SIG-M5 treated with dmso at 0.1 percent for 504 hours (cell line): ENCODE results near the gene BCL2L13.
"Not testable (repeated sequence)": the region's sequence is repeated elsewhere in the genome, so short reads cannot be mapped to it uniquely, and the experiment has no call there.

Experiments used
- DNase-seq: peaks from one replicate; lab custom pipeline; 2025; ENCODE audit not compliant: unreplicated experiment; lab: John Stamatoyannopoulos, UW

BCL2L13 gene

DNA sequence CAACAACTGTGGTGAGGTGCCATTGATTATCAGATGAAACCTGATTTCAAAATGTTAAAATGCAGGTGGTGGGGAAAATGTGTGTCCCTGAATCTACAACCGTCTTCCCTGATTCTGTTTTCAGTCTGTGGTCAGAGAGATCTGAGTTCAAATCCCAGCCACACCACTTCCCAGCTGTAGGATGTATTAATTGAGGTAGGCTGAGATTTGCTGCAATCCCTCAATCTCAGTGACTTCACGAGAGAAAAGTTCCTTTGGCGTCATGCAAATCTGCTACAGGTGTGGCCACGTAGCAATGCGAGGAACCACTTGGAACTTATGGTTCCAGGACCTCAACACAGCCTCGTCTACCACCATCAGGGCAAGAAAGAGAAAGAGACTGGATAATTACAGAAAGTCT lies 56.2 kb downstream of the BCL2L13 start:
- no peak for DNase-seq

DNA sequence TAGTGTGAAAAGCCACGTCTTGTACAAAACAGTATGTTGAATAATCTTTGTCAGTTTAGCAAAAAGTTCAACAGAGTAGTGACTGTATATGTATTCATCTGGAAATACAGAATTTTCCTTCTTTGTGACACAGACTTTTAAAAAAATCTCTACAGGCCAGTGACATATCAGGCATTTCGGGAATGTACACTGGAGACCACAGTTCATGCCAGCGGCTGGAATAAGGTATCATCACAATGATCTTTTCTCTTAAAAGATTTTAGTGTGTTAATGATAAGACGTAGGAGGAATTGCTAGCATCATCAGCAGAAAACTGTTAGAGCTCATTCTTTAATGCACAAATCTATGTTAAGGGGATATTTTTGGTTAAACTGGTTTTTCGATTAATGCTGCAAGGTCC lies 57.4 kb downstream of the BCL2L13 start:
- no peak for DNase-seq

DNA sequence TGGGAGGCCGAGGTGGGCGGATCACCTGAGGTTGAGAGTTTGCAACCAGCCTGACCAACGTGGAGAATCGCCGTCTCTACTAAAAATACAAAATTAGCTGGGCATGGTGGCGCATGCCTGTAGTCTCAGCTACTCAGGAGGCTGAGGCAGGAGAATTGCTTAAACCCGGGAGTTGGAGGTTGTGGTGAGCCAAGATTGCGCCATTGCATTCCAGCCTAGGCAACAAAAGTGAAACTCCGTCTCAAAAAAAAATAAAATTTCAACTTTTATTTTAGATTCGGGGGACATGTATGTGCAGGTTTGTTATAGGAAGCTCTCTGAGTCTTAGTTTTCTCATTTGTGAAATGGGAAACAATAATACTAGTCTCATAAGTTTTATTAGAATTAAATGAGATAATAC lies 58.6 kb downstream of the BCL2L13 start:
- peak; percentile 37 for DNase-seq

DNA sequence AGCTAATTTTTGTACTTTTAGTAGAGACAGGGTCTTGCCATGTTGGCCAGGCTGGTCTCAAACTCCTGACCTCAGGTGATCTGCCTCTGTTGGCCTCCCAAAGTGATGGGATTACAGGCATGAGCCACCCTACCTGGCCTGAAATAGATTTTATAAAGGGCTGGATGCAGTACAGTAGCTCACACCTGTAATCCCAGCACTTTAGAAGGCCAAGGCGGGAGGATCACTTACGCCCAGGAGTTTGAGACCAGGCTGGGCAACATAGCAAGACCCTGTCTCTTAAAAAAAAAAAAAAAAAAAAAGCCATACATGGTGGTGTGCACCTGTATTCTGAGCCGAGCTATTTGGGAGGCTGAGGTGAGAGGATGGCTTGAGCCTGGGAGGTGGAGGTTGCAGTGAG lies 59.7 kb downstream of the BCL2L13 start:
- not testable (repeated sequence) for DNase-seq

DNA sequence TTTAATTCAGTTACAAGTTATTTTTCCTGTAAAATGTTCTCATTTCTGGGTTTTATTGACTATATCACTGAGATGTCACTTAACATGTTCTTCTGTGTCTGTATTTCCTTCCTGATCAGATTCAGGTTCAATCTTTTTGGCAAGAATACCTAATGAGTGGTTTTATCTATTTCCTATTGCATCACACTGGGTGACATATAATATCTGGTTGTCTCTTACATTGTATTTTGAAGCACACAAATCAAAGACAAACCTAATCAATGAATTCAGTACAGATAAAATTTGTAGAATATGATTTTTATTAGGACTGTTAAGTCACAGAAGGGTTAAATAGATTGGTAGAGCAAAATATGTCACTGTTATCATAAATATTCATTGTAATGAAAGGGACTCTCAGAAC lies 60.4 kb downstream of the BCL2L13 start:
- DNase-seq, result no peak

DNA sequence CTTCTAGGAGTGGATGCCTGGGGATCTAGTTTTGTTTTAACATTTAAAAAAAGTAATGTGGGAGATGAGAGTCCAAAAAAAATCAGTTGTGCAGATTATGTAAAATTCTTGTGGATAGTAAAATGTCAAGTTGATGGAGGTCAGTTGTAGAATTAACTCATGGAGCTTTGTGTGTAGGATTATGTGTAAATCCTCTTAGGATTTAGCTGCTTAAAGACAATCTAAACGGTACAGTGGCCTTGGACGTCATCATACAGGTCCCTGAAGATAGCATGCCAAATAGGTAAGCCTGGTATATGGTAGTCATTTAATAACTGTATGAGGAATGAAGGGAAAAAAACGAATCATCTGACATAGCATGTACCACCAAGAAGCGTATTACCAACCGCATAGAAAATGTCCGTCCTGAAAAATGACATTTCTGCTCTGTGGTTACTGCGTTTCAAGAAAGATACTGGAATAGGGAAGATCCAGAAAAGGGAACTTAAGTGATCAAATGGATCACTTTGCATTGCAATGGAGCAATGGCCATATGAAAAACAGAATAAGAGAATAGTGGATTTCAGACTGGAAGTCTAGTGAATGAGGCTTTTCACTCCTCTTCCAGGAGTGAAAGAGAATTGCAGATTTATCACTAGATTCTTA lies 61.3 kb downstream of the BCL2L13 start:
- no peak for DNase-seq

DNA sequence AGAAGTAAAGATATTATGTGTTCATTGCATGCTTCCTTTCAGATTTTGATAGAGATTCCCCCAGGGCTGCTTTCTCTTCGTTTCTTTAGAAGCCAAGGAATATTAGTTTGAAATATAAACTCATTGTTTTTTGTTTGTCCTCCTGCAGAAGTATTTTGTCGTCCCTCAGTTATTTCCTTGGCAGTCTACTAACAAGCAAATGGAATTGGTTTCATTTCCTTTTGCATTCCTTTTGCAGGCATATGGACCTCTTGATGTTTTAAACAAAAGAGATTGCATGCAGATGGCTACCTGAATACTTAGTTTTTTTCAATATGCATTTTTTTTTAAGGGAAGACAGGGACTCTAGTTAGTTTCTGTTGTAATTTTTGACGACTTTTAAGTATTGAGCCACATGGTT lies 62.2 kb downstream of the BCL2L13 start:
- DNase-seq, result no peak

DNA sequence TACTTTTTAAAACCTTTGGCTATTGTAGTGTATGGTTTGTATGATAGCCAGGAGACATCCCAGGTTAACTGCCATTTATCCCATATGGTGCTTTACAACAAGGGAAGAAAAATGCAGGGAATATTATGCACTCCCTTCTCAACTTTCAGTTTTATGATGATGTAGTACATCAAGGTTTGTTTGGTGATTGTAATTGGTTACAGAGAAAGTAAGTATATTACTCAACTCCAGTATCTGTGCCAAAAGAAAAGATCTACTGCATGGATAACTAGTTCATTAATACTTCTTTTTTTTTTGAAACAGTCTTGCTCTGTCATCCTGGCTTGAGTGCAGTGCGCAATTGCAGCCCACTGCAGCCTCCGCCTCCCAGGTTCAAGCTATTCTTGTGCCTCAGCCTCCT lies 65.3 kb downstream of the BCL2L13 start:
- no peak for DNase-seq

DNA sequence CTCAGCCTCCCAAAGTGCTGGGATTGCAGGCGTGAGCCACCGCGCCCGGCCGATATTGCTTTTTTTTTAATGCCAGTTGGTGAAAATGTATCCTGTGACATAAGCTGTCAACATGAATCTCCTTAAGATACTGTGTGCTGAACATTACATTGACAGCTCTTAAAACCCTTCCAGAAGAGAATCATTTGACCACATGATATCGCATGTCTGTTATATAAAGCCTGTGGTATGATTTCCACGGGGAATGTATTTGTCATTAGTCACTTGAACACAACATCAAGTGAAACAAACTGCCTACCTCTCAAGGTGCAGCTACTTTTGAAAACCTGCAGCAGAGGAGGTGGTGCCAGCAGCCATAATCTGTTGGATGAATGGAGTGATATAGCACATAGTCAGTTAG lies 67.0 kb downstream of the BCL2L13 start:
- DNase-seq, result no peak

DNA sequence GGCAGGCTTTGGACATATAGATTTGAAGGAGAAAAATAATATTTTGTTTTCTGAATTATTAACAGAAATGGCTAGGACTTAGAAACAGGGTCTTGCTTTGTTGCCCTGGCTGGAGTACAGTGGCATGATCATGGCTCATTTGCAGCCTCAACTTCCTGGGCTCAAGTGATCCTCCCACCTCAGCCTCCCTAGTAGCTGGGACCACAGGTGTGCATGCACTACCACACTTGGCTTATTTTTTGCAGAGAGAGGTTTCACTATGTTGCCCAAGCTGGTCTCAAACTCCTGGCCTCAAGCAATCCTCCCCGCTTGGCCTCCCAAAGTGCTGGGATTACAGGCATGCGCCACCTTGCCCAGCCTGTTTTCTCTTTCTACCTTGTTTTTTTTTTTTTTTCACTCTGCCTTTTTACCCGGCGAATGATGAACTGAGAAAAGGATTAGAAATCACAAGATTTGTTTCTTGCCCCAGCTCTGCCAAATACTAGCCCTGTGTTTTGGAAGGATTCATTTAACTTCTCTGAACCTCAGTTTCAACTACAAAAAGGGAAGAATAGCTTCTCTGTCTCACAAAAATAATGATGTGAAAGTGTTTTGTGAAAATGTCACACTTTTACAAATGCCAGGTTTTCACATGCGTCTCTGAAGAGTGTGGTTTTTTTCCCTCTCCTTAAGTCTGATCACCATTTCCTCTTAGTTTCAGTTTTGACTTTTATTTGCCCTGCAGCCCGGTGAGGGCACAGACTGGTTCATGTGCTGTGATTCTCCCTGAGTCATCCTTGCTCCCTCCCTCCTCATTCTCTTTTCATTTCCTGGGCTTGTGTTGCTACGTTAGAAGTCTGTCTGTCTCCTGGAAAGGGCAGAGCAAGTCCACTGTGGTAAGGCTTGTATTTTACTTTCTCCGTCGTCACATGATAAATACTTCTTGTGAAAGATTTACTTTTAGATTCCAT lies 67.7 kb downstream of the BCL2L13 start:
- peak; percentile 93 for DNase-seq

DNA sequence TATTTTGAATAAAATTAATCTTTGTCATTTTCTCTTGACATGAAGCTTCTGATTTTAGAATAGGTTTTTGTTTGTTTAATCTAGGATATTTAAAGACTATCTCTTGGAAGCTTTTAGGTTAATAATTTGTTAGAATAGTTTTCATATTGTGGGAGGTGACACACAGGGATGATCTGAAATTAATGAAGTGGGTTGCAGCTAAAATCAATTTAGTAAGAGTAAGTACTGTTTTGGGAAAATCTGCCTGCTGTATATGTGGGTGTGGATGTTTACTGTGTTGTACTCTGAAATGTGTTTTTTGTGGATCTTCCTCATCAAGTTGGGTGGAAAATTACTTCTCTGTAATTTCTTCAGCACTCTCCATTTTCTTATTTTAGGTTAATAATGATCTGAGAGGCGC lies 68.4 kb downstream of the BCL2L13 start:
- DNase-seq, result no peak

DNA sequence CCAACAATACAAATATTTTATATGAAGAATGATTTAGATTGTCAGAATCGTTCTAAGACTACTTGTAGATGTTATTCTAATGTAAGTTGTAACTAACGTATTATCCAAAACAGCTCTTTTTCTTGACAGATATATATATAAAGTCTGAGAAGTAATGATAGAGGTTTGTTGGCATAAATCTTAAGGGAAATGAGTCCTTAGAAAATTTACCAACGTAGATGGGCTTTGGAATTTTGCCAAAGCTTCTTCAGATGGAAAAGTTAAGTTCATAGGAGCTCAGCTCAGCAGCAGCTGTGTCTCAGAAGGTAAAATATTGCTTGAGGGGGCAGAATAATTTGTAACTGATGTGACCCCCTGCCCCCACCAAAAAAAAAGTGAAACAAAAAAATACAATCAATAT lies 69.0 kb downstream of the BCL2L13 start:
- no peak for DNase-seq

DNA sequence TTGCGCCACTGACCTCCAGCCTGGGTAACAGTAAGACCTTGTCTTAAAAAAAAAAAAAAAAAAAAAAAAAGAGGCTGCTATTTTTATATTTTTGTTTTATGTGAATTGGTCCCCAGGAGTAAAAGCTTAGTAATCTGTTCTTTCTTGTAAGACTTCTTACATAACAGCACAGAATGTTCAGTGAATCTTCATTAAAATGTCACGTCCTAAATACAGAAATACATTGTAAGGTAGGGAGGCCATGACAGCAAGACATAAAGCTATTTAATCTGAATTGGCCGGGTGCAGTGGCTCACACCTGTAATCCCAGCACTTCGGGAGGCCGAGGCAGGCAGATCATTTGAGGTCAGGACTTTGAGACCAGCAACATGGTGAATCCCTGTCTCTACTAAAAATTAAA lies 71.5 kb downstream of the BCL2L13 start:
- DNase-seq, result no peak

DNA sequence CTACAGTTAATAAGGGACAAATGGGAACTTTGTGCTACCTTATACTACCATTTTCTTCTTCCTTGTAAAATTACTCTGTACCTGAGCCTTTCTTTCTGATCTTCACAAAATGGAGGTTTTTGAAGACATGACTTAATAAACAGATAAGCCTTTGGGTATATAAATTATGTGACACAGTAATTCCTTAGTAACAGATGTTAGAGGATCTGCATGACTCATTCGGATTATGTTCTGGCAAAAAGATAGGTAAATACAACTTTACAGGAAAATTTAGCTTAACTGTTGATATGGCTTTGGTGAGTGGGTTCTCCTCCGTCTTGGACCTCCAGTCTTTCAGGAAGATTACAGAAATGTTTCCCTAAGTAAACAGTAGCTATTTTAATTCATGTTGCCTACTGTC lies 73.9 kb downstream of the BCL2L13 start:
- DNase-seq, result no peak

DNA sequence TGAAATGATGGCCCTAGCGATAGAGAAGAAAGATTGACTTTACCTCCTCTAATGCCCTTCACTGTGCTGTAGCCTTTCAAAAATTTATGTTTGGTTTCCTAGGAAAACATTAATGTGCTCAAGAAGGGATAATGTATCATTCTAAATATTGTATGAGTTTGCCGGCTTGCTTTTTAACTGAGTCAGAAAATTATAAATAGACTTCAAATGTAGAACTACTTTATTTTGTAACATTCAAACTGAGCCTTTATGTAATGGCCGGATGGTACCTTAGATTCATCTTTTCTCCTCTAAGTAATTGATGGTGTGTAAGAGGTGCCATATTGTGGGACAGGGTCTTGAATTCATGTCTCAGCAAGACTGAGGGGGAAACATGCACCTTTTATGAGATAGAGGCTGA lies 78.0 kb downstream of the BCL2L13 start:
- no peak for DNase-seq

DNA sequence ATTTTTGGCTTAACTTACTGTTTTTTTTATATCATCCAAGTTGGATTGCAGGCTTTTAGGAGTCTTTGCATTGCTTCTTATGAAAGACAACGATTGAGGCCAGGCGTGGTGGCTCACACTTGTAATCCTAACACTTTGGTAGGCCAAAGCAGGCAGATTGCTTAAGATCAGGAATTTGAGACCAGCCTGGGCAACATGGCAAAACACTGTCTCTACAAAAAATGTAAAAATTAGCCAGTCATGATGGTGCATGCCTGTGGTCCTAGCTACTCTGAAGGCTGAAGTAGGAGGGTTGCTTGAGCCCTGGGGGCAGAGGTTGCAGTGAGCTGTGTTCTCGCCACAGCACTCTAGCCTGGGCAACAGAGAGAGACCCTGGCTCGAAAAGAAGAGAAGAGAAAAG lies 79.2 kb downstream of the BCL2L13 start:
- no peak for DNase-seq

DNA sequence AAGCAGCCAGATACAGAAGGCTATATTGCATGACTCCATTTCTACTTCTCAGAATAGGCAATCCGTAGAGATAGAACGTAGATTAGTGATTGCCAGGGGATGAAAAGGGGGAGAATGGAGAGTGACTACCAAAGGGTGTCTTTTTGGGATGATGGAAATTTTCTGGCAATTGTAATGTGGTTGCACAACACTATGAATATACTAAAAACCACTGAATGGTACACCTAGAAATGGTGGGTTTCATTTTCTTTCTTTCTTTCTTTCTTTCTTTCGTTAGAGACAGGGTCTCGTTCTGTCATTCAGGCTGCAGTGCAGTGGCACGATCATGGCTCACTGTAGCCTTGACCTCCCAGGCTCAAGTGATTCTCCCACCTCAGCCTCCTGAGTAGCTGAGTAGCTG lies 81.4 kb downstream of the BCL2L13 start:
- DNase-seq, result no peak

DNA sequence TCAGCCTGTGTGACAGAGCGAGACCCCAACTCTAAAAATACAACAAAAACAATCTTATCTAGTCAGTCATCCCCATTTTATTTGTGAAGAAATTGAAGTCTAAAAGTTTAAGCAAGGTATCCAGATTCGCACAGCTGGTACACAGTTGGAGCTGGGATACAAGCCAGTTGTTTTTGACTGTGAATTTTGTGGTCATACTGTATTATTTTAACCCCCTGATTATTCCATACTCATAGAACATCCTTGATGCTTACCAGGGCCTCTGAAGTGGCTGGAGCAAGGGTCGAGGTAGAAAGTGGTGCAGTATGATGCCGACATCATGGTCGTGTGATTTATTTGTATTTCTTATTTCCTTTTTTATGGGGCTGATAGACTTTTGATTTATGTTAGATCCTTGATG lies 85.7 kb downstream of the BCL2L13 start:
- DNase-seq, result no peak

DNA sequence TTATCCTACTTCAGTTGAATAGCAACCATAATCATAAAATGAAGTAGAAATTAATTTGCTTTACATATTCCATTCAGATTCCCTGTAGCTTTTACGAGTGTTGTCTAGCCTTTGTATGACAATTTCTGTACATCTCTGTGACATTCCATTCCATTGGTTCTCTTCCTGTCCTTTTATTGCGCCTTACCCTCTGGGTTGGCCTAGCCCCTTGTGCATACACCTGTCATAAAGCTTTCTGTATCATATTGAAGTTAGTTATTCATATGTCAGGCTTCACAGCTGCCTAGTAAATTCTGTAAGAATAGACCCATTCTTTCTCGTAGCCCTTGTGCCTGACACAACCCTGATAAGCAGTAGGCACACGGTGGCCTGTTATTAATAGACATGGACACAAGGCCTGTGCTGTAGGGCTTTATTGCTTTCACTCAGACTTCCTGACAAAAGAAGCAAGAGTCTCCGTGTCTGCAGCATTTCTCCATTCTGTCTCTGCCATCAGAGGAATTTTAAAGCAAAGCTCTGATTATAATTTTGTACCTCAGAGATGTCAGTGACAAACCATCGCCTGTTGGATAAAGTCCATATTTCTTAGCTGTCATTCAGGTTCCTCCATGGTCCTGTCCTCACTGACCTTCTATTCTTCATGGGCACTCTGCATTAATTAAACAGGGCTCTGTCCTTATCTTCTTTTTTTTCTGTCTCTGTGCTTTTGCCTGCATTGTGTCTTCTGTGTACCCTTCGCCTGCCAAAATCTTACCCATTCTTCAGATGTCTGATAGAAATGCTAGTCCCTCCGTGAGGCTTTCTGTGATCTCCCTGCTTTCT lies 86.3 kb downstream of the BCL2L13 start:
- no peak for DNase-seq

DNA sequence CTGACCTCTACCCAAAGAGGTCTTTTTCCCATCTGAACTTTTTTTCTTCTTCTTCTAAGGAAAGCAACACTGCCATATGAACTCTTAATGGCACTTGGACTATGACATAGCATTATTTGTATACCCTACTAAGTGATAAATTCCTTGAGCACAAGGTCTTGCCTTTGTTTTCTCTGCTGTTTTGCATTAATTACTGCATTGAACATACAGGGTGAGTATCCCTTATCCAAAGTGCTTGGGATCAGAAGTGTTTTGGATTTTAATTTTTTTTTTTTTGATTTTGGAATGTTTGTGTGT lies 86.9 kb downstream of the BCL2L13 start:
- DNase-seq, result no peak

DNA sequence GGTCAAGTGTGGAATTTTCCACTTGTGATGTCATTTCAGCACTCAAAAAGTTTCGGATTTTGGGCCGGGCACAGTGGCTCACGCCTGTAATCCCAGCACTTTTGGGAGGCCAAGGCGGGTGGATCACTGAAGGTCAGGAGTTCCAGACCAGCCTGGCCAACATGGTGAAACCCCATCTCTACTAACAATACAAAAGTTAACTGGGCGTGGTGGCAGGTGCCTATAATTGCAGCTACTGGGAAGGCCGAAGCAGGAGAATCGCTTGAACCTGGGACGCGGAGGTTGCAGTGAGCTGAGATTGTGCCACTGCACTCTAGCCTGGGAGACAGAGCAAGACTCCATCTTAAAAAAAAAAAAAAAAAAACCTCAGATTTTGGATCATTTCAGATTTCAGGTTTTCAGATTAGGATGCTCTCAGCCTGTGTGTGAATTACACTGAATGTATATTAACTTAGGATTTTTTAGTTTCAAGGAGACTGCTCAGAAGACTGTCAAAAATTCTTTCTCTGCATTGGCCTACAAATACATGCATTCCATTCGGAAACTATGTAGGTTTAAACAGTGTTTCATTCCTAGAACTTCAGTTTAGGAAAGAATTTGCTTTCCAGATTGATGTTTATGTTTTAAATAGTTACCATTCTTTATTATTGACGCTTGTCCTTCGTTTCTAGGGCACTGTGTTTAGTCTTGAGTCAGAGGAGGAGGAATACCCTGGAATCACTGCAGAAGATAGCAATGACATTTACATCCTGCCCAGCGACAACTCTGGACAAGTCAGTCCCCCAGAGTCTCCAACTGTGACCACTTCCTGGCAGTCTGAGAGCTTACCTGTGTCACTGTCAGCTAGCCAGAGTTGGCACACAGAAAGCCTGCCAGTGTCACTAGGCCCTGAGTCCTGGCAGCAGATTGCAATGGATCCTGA lies 87.7 kb downstream of the BCL2L13 start:
- no peak for DNase-seq
